Left forelimb (tissue), 1 donor: ENCODE measurements around the gene HIVEP2.

Experiments
- DNase-seq: peaks from one replicate; pipeline ENCODE4 v3.0.0-alpha.2; 2018; ENCODE audit warnings: low spot score

HIVEP2 gene

GRCh38 chr6:142781129-142781528 is 163.8 kb downstream of the HIVEP2 start:
- no peak for DNase-seq

GRCh38 chr6:142773859-142774648 is 170.9 kb downstream of the HIVEP2 start:
- DNase-seq = no peak

DNA sequence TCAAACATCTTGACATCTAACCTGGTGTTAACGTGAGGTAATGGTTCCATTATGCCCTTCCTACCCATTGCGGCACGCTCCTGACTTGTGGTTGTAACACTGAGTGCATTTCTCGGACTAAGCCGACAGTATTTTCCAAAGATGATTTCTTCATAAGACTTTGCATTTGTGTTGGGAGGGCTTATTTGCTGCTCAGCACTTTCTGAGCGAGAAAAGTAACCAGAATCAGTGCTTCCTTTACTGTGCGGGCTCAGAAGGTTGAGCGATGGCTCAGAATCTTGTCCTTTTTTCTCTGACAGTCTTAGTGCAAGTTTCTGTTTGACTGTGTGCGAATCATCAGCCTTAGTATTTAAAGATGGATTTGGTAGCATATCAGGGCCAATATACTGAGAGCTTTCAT is 171.7 kb downstream of the HIVEP2 start:
- DNase-seq = no peak

- no peak for DNase-seq
Observed at GRCh38 chr6:142771162-142771561, 173.8 kb downstream of the HIVEP2 start.

DNA sequence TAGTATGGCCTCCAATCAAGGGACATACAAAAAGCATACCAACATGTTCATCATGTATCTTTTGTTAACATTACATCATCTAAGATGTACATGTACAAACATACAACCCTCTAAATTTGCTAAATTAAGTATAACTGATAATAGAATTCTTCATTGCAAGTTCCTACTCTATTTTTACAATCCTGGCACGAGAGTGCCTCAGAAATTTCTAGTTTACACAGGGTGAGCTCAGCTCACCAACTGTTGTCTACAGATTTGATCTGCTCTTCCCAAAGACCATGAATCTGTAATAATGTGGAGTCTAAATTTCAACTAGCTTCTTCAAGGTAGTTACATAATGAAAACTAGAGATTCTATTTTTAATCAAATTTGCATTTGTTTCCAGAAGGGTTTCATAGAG is 179.7 kb downstream of the HIVEP2 start:
- DNase-seq = no peak

- no peak for DNase-seq
Observed at GRCh38 chr6:142764311-142764710, 180.7 kb downstream of the HIVEP2 start.

- no peak for DNase-seq
Observed at GRCh38 chr6:142763205-142763604, 181.8 kb downstream of the HIVEP2 start.

- no peak for DNase-seq
Observed at GRCh38 chr6:142761756-142762155, 183.2 kb downstream of the HIVEP2 start.

- no peak for DNase-seq
Observed at GRCh38 chr6:142760152-142760551, 184.8 kb downstream of the HIVEP2 start.

- no peak for DNase-seq
Observed at GRCh38 chr6:142758629-142759025, 186.3 kb downstream of the HIVEP2 start.

DNA sequence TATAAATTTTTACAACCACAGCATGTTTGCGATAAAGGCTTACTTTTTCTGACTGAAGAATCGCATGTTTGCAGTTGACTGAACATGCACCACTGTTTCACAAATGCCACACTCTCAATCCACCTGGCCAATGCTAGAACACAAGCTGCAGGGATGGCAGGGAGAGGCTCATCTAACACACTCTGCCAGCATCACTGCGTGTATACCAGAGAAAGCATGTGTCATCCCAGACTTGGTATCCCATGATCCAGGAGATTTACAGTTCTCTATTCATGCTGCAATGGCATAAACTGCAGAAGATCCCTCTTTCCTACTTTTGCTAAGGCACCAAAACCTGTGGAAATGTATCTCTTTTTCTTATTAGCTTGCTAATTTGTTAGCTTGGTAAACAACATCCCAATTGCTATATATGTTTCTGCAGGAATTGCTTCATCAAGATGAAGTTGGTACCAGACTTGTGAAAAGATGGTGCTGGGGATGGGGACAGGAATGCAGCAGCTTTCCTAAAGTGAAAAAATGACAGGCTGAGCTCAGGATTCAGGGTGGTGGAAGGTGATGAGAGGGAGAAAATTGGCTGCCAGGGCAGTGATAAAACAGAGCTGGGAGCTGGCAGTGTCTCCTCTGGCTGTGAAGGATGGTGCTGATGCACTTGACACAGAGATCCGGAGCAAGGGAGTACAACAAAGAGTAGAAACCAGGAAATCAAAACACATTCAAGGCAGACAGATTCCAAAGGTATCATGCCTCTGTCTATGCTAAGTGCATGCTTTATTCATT is 186.9 kb downstream of the HIVEP2 start:
- no peak for DNase-seq

DNA sequence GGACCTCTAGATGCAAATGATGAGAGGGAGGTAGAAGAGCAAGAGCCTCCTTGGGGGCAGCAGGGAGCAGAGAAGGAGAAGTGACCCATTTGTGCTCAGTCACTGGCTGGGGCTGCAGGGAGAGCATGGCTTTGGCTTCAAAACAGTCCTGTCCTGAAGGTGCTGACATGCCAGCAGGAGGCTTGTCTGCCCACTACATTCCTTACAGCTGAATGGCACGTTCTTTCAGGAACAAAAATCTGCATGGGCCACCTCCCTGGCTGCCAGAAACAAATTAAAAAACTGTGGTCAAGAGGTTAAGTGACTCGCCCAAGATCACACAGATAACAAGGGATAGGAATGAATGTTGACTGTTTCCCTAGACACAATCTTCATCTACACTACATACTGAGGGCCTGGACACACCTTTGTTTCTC is 188.8 kb downstream of the HIVEP2 start:
- DNase-seq = no peak

DNA sequence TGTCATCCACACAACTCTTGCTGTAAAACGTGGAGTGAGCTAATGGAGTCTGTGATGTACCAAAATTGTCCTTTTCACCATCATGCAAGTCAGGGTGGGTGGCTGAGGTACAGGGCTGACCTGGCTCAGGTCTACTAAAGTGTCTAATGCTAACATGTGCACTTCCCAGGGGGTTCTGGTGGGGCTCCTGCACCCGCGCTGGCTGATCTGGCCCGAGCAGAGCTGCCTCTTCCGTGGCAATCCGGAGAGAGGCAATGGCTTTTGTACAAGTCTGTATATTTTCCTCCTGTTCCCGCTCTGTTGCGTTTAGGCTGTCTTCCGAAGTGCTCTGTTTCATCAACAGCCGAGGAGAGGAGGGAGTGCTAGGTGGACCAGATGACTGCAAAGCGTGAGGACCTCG is 191.8 kb downstream of the HIVEP2 start:
- no peak for DNase-seq

DNA sequence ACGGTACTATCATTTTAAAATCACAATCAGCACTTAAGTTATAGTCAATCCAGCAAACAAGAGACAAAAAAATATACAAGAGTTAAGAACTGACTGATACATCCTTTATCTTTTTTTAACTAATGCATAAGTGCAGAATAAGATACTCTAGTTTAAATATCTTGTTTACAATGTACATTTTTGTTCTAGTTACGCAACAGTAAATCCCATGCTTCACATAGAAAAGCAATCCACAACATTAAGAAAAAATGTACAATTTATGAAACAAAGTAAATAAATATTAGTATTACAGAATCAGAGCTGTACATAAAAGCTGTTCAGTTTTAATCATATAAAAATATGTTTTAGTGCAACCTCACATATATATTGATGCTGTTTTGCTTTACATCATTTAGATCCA is 192.6 kb downstream of the HIVEP2 start:
- DNase-seq = no peak

DNA sequence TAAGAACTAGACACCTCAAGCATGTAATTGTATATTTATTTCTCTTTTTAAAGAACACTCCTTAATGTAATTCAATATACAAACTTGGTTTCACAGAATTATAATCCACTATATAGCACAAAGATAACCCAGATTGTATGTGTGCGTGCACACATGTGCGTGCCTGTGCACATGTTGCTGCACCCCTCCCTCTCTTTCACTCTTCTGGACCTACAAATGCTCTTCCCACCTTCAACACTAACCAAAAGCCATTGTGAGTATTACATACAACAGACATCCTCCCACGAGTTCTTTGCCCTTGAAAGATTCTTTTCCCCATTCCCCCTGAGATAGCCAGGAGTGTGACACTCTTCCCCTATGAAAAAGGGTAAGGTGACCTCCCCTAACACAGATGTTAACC is 193.5 kb downstream of the HIVEP2 start:
- DNase-seq = no peak

DNA sequence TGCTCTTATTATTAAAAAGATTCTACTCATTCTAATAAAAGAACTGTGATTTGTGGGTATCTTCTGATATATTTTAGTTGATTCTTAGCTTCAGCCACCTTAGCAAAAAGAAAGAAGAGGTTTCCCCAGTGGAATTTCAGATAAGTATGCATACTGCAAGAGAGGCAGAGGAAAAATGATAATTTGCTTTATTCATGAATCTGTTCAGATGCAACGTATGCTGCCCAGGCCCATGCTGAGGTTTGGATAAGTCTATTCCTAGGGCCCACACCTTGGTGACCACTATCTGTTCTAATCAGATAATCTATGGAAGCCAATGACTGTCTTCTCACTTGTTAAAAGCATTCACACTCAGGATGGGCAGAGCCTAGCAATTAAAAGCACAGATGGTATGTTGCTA is 194.0 kb downstream of the HIVEP2 start:
- no peak for DNase-seq

DNA sequence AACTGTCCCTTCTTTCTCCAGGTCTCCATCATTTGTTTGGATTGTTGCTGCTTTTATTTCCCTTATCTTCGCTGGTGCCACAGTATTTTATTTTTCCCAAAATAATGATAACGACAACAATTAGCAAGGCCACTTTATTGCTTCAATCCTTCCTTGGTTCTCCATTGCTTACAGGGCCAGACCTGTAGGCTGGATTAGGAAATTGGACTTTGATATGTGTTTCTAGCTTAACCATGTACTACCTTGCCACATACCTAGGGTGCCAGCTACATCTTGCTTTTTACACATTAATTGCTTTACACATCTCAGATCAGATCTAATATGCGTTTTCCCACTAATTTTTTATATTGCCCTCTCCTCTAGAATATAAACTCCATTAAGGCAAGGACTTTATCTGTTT is 195.4 kb downstream of the HIVEP2 start:
- DNase-seq = no peak

DNA sequence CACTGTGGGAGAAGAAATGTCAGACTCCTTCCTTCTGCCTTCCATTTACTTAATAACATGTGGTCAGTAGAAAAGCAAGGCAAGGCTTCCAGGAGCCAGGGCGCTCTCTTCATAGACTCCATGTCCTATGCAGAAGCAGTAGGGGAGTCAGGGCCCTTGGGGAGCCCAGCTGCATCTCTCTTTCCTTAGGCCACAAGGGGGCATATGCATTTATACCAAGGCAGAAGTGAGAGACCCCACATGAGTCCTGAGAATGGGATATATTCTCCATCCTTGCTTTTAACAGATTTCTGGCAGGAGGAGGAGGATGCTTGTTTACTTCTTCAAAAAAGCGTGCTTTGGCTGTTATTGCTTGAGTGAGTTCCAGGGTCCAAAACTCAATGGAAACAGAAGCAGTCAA is 198.5 kb downstream of the HIVEP2 start:
- no peak for DNase-seq

DNA sequence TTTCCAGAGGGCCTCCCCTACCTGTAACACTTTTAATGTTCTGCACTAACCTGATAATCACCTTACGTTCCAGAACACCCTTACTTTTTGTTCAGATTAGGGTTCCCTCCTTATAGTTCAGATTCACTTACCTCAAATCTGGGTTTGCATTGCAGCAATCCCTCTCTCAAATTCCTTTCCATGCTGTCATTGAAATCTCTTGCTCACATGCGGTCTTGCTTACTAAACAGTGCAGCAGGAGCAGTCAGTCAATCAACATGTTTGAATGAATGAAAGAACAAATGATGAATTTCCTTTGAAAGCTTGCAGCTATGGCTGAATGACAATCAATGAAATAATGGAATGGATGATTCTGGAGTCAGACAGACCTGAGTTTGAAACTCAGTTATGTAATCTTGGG is 200.1 kb downstream of the HIVEP2 start:
- no peak for DNase-seq

DNA sequence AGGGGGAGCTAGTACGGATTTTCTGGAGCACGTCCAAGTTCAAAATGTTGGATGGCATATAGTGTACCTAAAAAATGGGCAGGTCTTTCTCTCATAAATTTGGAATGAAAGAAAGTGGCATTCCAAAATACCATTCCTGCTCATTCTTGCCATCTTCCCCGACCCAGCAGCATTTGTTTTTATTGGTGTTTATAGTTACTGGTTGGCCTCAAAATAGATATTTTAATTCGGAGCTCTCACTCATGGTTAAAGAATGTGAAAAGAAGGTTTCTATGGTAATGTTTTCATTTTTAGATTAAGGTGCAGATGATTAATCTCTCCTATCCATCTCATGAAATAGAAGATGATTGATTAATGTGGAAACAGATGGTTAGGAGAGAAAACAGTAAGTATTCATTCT is 204.5 kb downstream of the HIVEP2 start:
- no peak for DNase-seq

DNA sequence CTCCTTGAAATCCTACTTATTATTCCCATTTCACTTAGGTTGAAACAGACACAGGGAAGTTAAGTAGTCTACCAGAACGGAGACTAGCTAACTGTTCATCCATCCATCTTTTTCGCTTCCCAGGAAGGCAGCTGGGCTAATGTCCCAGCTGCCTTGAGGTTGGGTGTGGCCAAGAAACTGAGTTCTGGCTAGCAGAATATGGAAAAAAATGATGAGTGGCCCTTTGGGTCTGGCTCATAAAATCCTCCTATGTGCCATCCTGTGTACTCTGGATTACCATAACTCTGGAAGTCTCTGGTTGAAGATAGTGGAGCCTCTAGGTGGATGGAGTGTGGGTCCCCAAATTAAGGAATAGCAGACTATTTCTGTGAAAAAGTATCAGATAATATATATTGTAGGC is 206.2 kb downstream of the HIVEP2 start:
- no peak for DNase-seq

DNA sequence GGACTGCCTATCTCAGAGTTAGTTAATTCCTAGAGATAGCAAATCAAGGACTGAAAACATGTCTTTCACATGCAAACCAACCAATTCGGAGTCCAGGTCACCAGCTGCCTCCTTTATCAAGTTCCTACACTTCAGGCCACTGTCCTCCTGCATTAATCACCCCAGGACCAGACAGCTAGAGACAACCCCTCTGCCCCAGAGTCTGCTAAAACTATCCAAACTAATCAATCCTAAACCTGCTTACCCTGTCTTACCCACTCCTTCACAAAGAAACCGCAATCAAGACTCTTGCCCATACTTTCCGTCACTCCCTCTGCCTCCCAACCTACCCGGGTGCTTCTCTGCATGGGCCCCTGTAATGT is 207.0 kb downstream of the HIVEP2 start:
- DNase-seq = no peak

GRCh38 chr6:142737368-142738034 is 207.5 kb downstream of the HIVEP2 start:
- no peak for DNase-seq
